Adipocyte (in vitro differentiated cells): ENCODE measurements around the gene ATF6B.
"Not testable (repeated sequence)": the region's sequence is repeated elsewhere in the genome, so short reads cannot be mapped to it uniquely, and the experiment has no call there.

ENCODE experiments used
- DNase-seq: peaks from one replicate; pipeline ENCODE4 v3.0.0-alpha.2; 2015; ENCODE audit warnings: low read depth
- H3K27me3 ChIP-seq: replicated peaks from 2 replicates; pipeline ENCODE4 v1.7.0; 2013; ENCODE audit warnings: mild to moderate bottlenecking, low read length, moderate library complexity; ENCODE audit not compliant: control insufficient read depth, insufficient read depth
- H3K36me3 ChIP-seq: 2 replicates; pipeline ENCODE4 v1.7.0; 2013; ENCODE audit warnings: low read length, mild to moderate bottlenecking, moderate library complexity; ENCODE audit not compliant: control insufficient read depth, insufficient read depth, severe bottlenecking
- H3K4me1 ChIP-seq: 2 replicates; pipeline ENCODE4 v1.7.0; 2013; ENCODE audit warnings: mild to moderate bottlenecking, low read length, moderate library complexity; ENCODE audit not compliant: control insufficient read depth, insufficient read depth
- H3K4me3 ChIP-seq: 2 replicates; pipeline ENCODE4 v1.7.0; 2013; ENCODE audit warnings: mild to moderate bottlenecking, low read length, moderate library complexity
- H3K9ac ChIP-seq: 2 replicates; pipeline ENCODE4 v1.7.0; 2013; ENCODE audit warnings: mild to moderate bottlenecking, low read length, moderate library complexity
- H3K9me3 ChIP-seq: 2 replicates; pipeline ENCODE4 v1.7.0; 2013; ENCODE audit warnings: mild to moderate bottlenecking, low read length, moderate library complexity; ENCODE audit not compliant: control insufficient read depth

The ATF6B gene

GRCh38 chr6:32073101-32073500 is 54.9 kb downstream of the ATF6B start:
- H3K4me1 ChIP-seq = peaks cover 31% of the 10 kb centered on the region
- no peak overlapping the region for H3K4me3 ChIP-seq
- no peak for DNase-seq
- H3K9me3 ChIP-seq = no peaks in the 10 kb centered on the region
- no peaks in the 10 kb centered on the region for H3K27me3 ChIP-seq
- H3K36me3 ChIP-seq = no peaks in the 10 kb centered on the region
- no peak overlapping the region for H3K9ac ChIP-seq

- H3K9me3 ChIP-seq = no peaks in the 10 kb centered on the region
- H3K9ac ChIP-seq = peak overlapping the region; percentile 30
- peaks cover 21% of the 10 kb centered on the region for H3K4me1 ChIP-seq
- H3K36me3 ChIP-seq = no peaks in the 10 kb centered on the region
- DNase-seq = no peak
- no peaks in the 10 kb centered on the region for H3K27me3 ChIP-seq
- no peak overlapping the region for H3K4me3 ChIP-seq
These were observed 57.1 kb downstream of the ATF6B start for GRCh38 chr6:32070814-32071543.

GRCh38 chr6:32069878-32070515 is 58.0 kb downstream of the ATF6B start:
- DNase-seq = no peak
- Histone ChIP-seq H3K36me3 (no peaks in the 10 kb centered on the region), H3K4me3 (no peak overlapping the region), H3K9ac (no peak overlapping the region), H3K4me1 (peaks cover 12% of the 10 kb centered on the region), H3K9me3 (no peaks in the 10 kb centered on the region), H3K27me3 (no peaks in the 10 kb centered on the region)

- Histone ChIP-seq H3K9ac (no peak overlapping the region), H3K4me3 (no peak overlapping the region), H3K27me3 (no peaks in the 10 kb centered on the region), H3K4me1 (peaks cover 11% of the 10 kb centered on the region), H3K9me3 (no peaks in the 10 kb centered on the region), H3K36me3 (no peaks in the 10 kb centered on the region)
- no peak for DNase-seq
These were observed 58.6 kb downstream of the ATF6B start for GRCh38 chr6:32069460-32069859.

- no peaks in the 10 kb centered on the region for H3K9me3 ChIP-seq
- no peaks in the 10 kb centered on the region for H3K36me3 ChIP-seq
- DNase-seq = no peak
- H3K9ac ChIP-seq = no peak overlapping the region
- no peaks in the 10 kb centered on the region for H3K27me3 ChIP-seq
- H3K4me1 ChIP-seq = peaks cover 11% of the 10 kb centered on the region
- H3K4me3 ChIP-seq = no peak overlapping the region
These were observed 59.2 kb downstream of the ATF6B start for GRCh38 chr6:32068867-32069266.

GRCh38 chr6:32068315-32068714 is 59.7 kb downstream of the ATF6B start:
- peaks cover 11% of the 10 kb centered on the region for H3K4me1 ChIP-seq
- not testable (repeated sequence) for DNase-seq, H3K4me3 ChIP-seq, H3K27me3 ChIP-seq, H3K9ac ChIP-seq, H3K9me3 ChIP-seq, H3K36me3 ChIP-seq

- not testable (repeated sequence) for H3K36me3 ChIP-seq, H3K9me3 ChIP-seq, DNase-seq, H3K27me3 ChIP-seq, H3K9ac ChIP-seq, H3K4me3 ChIP-seq
- peaks cover 11% of the 10 kb centered on the region for H3K4me1 ChIP-seq
These were observed 60.5 kb downstream of the ATF6B start for GRCh38 chr6:32067521-32067920.
